ENCODE results near the gene PCGF5.
"Not testable (repeated sequence)": the region's sequence is repeated elsewhere in the genome, so short reads cannot be mapped to it uniquely, and the experiment has no call there.

The PCGF5 gene

DNA sequence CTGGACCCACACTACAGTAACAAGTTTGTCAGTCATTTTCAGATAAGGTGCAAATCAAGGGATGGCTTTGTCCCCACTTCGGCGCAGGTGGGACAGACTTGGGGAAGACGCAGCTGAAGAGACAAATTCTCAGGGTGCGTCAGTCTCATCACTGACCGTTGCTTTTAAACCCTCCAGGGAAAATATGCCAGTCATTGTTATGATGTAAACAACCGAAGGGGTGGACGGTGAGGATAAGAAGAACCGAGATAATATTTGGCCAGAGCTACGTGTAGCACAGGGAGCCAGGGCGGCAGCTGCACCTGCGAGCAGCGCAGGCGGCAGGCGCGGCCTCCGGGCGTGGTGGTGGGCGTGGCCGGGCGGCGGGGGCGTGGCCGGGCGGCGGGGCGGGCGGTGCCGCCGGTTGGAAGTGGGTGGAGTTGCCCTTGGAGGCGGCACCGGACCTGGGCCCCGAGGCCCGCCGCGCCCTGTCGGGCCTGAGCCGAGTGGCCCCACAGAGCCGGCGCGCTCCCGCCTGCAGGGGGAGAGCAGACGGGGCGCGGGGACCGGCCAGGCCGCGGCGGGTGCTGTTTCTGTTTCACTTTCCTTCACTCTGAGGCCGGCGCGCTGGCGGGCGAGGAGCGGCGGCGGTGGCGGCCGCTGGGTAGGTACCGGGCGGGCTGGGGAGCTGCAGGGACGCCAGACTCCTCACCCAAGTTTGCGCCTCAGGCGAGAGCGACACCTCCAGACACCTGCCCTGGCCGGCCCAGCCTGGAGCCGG, at the start of gene PCGF5:
Gene PCGF5 (plus strand): TSS at position 470 of the 760 bp plus-strand sequence. CDS start 2,209 bp downstream, outside the sequence.
- peak; percentile 90 for DNase-seq (ENCODE audit: low read depth)

DNA sequence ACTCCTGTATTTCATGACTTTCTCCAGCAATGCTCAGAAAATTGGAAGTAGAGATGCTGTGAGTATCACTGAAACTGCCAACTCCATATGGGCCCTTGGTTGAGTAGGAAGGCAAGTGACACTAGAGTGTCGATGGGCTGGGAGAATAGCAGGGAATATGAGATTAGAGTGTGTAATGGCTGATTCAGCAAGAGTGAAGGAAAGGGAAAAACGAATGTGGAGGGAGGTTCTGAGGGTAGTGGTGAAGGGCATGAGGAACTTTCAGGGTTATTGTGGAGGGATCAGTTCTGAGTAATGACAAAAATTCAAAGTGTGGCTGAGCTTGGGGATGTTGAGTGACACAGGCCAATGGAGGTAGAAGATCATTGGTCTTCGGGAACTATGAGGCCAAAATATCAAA, 49.0 kb upstream of the PCGF5 start:
- no peak for DNase-seq (ENCODE audit: low read depth)

DNA sequence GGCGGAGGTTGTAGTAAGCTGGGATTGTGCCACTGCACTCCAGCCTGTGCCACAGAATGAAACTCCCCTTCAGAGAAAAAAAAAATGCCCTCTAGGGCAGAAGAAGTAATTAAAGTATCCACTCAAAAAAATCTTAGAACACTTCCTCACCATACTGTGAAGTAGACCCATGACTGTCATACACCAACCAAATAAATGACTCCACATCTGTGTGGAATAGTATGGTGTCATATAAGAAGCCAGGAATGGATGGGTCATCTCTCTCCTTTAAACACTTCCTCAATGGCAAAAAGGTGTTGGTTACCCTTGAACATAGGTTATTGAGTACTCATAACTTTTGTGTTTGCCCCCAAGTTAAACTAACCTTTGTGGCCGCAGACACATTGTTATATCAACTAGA, 48.1 kb upstream of the PCGF5 start:
- DNase-seq (ENCODE audit: low read depth) = no peak

DNA sequence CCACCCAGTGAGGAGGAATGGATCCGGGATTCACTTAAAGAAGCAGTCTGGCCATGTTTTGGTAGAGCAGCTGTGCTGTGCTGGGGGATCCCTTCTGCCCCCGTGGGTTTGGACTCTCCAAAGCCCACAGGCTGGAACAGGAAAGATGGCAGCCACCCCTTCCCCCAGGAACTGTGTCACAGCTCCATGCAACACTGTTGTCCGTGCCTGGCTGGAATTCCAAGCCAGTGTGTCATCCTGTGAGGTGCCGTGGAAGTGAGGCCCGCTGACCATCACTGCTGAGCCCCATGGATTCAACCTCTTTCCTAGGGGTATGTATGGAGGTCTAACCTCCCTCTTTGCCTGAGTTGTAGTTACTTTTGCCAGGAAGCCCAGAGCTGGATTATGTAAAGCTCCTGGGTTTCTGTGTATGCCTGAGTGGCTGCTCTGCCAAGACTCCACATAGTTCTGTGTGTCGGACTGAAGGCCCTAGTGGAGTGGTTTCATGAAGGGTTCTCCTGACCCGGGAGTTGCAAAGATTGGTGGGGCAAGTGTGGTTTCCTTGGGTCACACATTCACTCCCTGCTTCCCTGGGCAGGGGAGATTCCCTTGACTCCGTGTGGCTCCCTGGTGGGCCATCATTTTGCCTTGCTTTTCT, 35.1 kb upstream of the PCGF5 start:
- DNase-seq (ENCODE audit: low read depth) = no peak

- no peak for DNase-seq (ENCODE audit: low read depth)
Observed at GRCh38 chr10:91187156-91187555, 33.3 kb upstream of the PCGF5 start.

GRCh38 chr10:91188010-91188409, 32.5 kb upstream of the PCGF5 start:
- DNase-seq (ENCODE audit: low read depth) = not testable (repeated sequence)

- DNase-seq (ENCODE audit: low read depth) = no peak
Observed at GRCh38 chr10:91188889-91189288, 31.6 kb upstream of the PCGF5 start.

GRCh38 chr10:91190388-91190870, 30.0 kb upstream of the PCGF5 start:
- DNase-seq (ENCODE audit: low read depth) = no peak

DNA sequence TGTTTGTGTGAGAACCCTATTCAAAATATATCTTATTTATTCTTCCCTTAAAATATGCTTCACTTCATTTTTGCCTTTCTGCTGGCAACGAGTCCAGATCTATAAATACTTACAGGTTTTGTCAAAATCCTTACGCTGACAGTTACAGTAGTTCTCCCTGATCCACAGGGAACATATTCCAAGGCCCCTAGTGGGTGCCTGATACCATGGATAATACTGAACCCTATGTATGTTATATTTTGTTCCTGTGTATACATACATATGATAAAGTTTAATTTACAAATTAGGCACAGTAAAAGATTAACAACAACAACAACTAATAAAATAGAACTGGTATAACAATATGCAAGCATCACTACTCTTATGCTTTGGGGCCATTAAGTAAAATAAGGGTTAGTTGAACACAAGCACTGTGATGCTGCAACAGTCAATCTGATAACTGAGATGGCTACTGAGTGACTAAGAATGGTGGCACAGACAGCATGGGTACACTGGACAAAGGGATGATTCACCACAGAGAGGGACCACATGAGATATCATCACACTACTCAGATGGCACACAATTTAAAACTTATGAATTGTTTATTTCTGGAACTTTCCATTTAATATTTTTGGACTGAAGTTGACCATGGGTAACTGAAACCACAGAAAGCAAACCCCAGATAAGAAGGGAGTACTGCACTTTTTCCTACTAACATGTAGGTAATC, 29.4 kb upstream of the PCGF5 start:
- DNase-seq (ENCODE audit: low read depth) = no peak

DNA sequence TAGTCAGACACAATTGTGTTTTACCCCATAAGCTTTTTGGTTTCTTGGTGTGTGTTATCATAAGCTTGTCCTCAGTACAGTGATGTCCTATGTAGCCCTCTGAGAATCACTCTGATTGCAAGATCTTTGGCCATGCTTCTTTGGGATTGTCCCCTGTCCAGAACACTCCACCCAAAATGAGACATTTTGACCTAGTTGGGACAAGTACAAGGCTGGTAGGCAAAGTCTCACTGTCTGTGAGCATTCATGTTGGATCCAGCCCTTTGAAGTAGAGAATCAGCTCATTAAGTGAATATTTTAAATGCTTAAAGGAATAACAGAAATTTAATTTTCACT, 28.9 kb upstream of the PCGF5 start:
- DNase-seq (ENCODE audit: low read depth) = no peak

DNA sequence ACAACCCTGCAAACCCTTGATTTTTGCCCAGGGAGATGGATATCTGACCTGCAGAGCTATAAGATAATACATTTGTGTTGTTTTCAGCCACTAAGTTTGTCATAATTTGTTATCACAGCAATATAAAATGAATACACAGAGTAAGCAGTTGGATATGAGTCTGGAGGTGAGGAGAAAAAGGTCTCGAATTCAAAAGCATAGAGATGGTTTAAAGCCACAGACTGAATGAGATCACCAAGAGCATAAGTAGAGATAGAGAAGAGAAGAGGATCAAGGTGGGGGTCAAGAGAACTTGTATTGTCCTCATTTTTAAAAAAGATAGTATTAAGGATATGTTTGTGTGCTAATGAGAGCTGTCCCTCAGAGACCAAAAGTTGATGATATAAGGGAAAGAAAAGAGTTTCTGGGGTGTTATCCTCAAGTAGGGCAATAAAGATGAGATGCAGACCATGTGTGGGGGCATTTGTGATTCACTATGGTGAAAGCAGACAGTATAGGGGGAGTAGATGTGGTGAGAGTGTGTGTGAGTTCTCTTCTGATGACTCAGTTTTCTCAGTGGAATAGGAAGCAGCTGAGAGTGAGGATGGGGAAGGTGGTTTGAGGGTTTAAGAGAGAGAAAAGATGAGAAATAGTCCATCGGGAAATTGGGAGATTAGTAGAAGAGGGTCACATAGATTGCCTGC, 25.8 kb upstream of the PCGF5 start:
- no peak for DNase-seq (ENCODE audit: low read depth)

DNA sequence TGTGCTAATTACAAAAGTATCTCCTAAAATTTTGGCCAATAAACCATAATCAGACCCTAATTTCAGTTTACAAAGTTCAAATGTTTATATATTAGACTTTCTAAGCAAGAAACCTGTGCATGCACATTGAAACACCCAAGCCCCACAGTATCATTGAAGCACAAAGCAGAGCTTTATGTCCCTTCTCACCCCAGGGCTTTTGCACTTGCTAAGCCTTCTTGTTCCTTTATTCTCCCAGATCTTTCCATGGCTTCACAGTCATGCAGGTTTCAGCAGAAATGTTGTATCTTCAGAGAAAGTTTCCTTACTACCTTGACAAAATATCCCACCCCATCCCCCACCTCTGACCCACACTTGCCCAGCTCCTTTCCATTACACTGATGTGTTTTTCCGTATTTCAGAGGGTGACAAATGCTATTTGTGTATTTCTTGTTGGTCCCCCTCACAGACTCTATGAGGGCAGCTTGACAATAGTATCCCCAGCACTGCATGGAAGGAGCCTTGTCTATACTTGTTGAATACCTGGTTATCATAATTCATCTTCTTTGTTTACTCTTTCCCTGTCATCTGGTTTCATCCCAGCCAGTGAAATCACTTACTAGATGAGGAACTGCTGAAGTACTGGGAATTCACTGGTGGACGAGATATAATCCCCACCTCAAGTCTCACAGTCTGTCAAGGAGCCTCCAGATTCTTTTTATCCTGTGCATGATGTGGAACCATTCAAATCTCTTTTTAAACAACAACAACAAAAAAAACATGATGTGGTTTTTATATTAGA, 24.0 kb upstream of the PCGF5 start:
- DNase-seq (ENCODE audit: low read depth) = no peak

DNA sequence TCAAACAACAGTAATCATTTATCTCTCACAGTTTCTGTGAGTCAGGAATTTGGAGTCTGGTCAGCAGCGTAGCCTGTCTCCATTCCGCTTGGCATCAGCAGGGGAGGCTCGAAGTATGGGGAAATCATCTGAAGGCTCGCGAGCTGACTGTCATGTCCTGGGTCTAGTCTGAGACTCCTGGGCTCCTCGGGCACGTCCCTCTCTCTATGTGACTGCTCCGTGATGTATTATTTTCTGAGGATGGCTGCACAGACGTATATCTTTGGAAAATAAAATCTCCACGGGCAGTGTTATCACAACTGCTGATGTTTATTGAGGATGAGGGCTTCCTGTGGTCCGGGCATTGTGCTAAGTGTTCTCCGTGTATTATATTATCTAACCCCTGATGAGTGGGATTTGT, 23.3 kb upstream of the PCGF5 start:
- DNase-seq (ENCODE audit: low read depth) = no peak

- no peak for DNase-seq (ENCODE audit: low read depth)
Observed at GRCh38 chr10:91198781-91199180, 21.7 kb upstream of the PCGF5 start.

DNA sequence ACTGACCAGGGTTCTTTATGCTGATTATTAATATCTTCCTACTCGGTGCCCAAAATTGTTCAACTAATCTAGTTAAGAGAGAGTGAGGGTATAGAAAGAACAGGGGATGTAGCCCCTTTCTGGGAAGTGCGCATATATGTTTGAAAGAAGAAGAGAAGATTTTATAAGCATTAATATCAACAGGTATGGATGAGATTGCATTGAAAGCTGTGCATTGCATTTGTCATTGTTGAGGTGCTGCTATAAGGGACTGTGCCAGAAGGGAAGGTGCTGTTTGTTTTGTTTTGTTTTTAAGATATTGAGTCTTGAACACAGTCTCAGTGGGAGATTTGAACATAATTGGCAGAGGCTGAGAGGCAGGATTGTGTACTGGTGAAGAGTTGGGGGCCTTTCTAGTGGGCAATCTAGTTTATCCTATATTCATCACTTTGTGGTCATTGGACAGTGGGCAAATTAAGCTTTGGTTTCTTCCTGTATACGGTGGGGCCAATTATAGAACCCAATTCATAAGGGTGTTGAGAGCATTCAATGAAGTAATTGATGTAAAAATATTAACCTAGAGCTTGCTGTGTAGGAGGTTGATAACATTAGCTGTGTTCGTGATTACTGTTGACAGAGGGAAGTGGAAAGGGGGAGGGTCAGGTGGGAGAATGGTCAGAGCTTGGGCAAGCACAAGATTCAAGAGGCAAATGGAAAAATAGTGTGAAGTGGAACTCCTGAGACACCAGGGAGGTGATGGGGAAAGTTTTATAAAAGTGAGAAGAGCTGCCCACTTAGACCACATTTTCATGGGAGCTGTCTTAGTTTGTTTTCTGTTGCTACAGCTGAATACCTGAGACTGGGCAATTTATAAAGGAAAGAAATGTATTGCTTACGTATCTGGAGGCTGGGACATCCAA, 19.9 kb upstream of the PCGF5 start:
- no peak for DNase-seq (ENCODE audit: low read depth)

DNA sequence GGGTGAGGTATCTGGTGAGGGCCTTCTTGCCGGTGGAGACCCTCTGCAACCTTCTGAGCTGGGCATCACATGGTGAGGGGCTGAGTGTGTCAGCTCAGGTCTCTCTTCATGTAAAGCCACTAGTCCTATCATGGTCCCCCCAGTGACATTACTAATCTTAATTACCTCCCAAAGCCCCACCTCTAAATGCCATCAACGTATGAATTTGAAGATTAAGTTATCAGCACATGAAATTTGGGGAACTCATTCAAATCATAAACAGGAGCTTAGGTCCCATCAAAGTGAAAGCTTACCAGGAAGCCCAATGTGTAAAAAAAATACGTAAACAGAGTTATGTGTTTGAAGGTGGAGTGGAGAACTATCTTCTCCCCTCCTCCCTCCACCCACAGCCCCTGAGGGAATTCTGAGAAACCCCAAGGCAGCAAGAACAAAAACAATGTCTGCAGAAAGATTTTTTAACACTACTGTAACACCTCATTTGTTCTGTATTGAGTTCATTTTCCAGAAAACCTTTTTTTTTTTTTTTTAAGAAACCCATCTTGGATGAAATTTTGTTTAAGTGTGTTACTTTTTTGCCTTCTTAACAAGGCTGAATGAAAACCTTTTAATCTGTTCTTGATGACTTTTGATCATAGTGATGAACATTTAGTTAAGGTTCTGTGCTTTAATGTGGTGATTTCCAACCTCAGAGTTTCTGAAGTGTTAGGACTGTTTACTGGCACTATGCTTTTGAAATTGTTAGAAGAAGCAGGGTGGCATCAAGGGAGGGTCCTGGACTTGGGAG, 19.1 kb upstream of the PCGF5 start:
- no peak for DNase-seq (ENCODE audit: low read depth)

GRCh38 chr10:91206427-91206826, 14.0 kb upstream of the PCGF5 start:
- no peak for DNase-seq (ENCODE audit: low read depth)

GRCh38 chr10:91206837-91207474, 13.5 kb upstream of the PCGF5 start:
- no peak for DNase-seq (ENCODE audit: low read depth)

DNA sequence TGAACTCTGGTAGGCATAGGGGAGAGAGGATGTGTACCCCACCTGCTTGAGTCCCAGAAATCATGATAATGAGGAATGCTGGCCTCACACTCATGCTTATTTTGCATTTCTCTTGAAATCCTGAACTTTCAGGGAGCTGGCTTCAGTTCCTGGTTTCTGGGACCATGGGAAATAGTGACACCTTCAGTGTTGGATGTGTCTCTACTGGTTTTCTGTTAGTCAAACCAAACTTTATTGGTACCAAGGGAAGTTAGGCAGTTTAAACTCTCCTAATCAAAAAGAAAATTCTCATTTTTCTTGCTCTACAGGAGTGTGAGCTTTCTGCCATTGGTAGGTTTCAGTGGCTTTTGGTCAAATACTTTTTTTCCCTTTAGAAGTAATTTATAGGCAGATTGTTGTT, 11.8 kb upstream of the PCGF5 start:
- DNase-seq (ENCODE audit: low read depth) = no peak

All from activated T-helper 1 cell treated with Interleukin-2 at 50 U/mL for 16 hours (primary cell).